Esophagus muscularis mucosa (tissue), 4 donors: Measurements from ENCODE around the gene TBPL1. TPM values are rescaled to one million over a fixed set of nuclear protein-coding genes. Genes with fewer than 3 reads are reported as not detected.

Experiments
- DNase-seq: peaks from one replicate; pipeline ENCODE4 v3.0.0-alpha.2; 2017; ENCODE audit errors: extremely low spot score
- H3K27ac ChIP-seq, 4 donors: fragments of 200-600 bp; sonication (generic); replicated peaks in 1 of 4; 1 replicate in 3 of 4; 2 replicates in 1 of 4; pipeline ENCODE4 v1.5.1; 2016 to 2019; ENCODE audit warnings: mild to moderate bottlenecking in 1 of 4
- H3K27me3 ChIP-seq, 4 donors: fragments of 200-600 bp; sonication (generic); one replicate each; pipeline versions ENCODE4 v1.5.1 to v1.6.0; 2016 to 2019
- H3K36me3 ChIP-seq, 4 donors: fragments of 200-600 bp; sonication (generic); one replicate each; pipeline ENCODE4 v1.5.1; 2016 to 2019
- H3K4me1 ChIP-seq, 4 donors: fragments of 200-600 bp; sonication (generic); one replicate each; pipeline ENCODE4 v1.5.1; 2016 to 2019
- H3K4me3 ChIP-seq, 4 donors: fragments of 200-600 bp; sonication (generic); 1 replicate in 2 of 4; 2 replicates in 2 of 4; pipeline ENCODE4 v1.5.1; 2016 to 2019; ENCODE audit warnings: mild to moderate bottlenecking in 4 of 4, moderate library complexity in 1 of 4
- H3K9me3 ChIP-seq, 4 donors: fragments of 200-600 bp; sonication (generic); 1 replicate in 3 of 4; 2 replicates in 1 of 4; pipeline ENCODE4 v1.5.1; 2016 to 2019
- CTCF ChIP-seq, 3 experiments: fragments of 200-600 bp in 2 of 3; fragments of 450-650 bp in 1 of 3; sonication (generic) in 2 of 3; IDR thresholded peaks; one replicate each; pipeline ENCODE4 v1.5.1; 2017 to 2019; ENCODE audit warnings: antibody characterized with exemption in 3 of 3, mild to moderate bottlenecking in 2 of 3, moderate library complexity in 1 of 3
- EP300 ChIP-seq: sonication (generic); formaldehyde crosslinking; IDR thresholded peaks from one replicate; pipeline ENCODE4 v1.6.1; 2017; ENCODE audit warnings: antibody characterized with exemption
- POLR2A ChIP-seq: fragments of 450-650 bp; IDR thresholded peaks from one replicate; pipeline ENCODE4 v1.6.1; 2017; ENCODE audit warnings: antibody characterized with exemption, moderate library complexity, mild to moderate bottlenecking, low read depth
- POLR2AphosphoS5 ChIP-seq, 2 donors: sonication (generic); formaldehyde crosslinking; IDR thresholded peaks; one replicate each; pipeline ENCODE4 v1.6.1; 2017; ENCODE audit warnings: antibody characterized with exemption in 2 of 2
- WGBS: methylation state at CpG from one replicate; pipeline ENCODE4 v1.1.5; 2018; 5-methylcytosine and 5-hydroxymethylcytosine counted together
- intact Hi-C: fragments of 100-400 bp; cut with DNase I; formaldehyde crosslinking; loops from one replicate; pipeline ENCODE4 v1.15.1; 2023
- total RNA-seq, 4 donors: library from RNA; depleted of rRNA; stranded (reverse); fragments of >200 nt; gene quantifications; one replicate each; pipeline versions ENCODE4 v1.1.0 to v1.2.1, GENCODE V29; 2016

Gene TBPL1
- total RNA-seq, 4 donors from 2014 or later, result 8.8 to 23.4 (median 17.8) TPM

DNA sequence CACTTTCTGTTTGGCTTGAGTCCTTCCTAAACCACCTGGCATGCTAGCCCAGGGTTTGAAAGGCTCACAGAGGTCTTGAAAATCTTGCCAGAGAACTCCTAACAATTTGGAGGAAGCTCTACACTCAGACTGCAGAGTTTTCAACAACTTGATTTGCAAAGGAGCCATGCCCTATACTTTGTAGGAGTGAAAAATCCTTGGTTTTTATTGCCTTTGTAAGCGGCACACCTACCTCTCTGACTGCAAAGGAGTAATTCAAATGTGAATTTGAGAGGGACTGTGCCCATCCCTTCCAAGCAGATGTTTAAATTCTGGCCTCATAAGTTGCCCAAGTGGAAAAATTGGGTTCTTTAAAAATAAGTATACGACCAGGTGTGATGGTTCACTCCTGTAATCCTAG, 58.0 kb downstream of the TBPL1 start:
- peak overlapping the region in 1 of 4 donors; percentile 10 for H3K27ac ChIP-seq
- no peak for TF ChIP-seq POLR2A
- no peak for TF ChIP-seq CTCF (IDR thresholded peaks at IDR 0.05)
- no peak for TF ChIP-seq EP300
- TF ChIP-seq POLR2AphosphoS5 (IDR thresholded peaks at IDR 0.05), result no peak
- H3K36me3 ChIP-seq, result peaks cover 0 to 6% (median 0%) of the 10 kb centered on the region in 4 donors
- H3K27me3 ChIP-seq, result no peaks in the 10 kb centered on the region
- H3K4me1 ChIP-seq, result peaks cover 0 to 36% (median 17%) of the 10 kb centered on the region in 4 donors
- WGBS, result 95% methylated on average over 2 of the region's 2 CpGs
- no peaks in the 10 kb centered on the region for H3K9me3 ChIP-seq
- intact Hi-C loops, result no loop called here
- no peak overlapping the region for H3K4me3 ChIP-seq
- DNase-seq, result no peak

DNA sequence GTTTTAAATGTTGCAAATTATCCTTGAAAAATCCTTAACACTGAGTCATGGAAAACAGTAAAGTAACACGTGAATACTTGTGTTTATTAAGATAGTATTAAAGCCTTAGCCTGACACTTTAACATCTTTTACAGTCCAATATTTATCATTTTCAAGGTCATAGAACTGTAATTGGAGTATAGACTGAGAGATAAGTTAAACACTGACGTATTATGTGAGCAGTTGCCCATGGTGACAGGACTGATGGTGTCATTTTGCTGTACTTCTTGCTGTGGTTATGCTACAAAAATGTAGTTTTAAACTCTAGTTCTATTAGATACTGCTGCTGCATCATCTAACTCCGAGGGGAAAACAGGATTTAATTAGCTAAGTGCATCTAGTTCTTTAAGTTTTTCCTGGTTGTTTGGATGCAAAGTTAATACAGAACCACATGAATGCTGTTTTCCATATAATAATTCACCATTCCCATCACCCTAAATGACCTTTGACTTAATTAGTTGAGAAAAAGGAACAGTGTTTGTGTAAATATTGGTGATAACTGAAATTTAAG, 61.6 kb downstream of the TBPL1 start:
- intact Hi-C loops, result no loop called here
- peak overlapping the region in 1 of 4 donors; percentile 12 for H3K27ac ChIP-seq
- DNase-seq, result no peak
- H3K9me3 ChIP-seq, result no peaks in the 10 kb centered on the region
- 57% methylated on average over 3 of the region's 3 CpGs for WGBS
- H3K27me3 ChIP-seq, result no peaks in the 10 kb centered on the region
- H3K4me1 ChIP-seq, result peaks cover 3 to 47% (median 19%) of the 10 kb centered on the region in 4 donors
- no peaks in the 10 kb centered on the region for H3K36me3 ChIP-seq
- TF ChIP-seq POLR2AphosphoS5 (IDR thresholded peaks at IDR 0.05) (no peak), EP300 (no peak), POLR2A (no peak), CTCF (IDR thresholded peaks at IDR 0.05) (no peak)
- H3K4me3 ChIP-seq, result no peak overlapping the region

DNA sequence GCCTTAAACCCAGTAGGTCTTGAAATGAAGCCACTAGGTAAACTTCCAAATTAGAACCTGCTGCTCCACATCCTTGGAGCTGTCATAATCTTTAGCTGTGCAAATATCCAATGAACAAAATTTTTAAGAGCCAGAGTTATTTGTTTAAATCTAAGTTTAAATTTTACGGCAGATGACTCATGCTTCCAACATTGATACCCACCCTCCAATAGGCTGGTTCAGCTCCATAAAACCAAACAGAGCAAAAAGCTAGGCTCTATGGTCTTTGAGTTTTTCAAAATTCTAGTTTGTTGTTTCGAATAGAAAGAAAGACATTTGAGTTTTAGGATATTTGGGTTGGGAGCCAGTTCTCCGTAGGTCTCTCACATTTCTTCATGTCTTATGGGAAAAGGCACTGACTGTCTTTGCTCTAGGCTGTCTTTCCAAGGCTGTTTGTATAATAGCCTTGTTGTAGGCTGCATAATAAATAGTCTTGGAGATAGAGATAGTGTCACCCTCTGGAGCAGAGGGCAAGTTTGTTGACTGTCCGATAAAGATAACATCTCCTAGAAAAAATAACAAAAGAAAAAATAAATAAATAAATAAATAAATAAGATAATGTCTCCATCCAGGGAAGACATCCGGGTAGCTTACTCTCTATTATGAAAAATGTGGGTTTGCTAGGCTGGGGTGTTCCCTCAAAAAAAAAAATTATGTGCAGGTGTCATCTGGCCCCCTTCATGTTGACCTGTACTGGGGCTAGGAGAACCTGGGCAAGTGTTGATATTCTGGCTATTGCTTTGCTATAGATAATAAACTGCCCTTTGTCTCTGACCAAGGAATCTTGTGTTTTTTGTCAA, 62.9 kb downstream of the TBPL1 start:
- TF ChIP-seq CTCF (IDR thresholded peaks at IDR 0.05) (no peak), POLR2A (no peak), EP300 (no peak), POLR2AphosphoS5 (IDR thresholded peaks at IDR 0.05) (no peak)
- Histone ChIP-seq H3K36me3 (no peaks in the 10 kb centered on the region), H3K4me1 (peaks cover 14 to 51% (median 31%) of the 10 kb centered on the region in 4 donors), H3K4me3 (no peak overlapping the region), H3K9me3 (no peaks in the 10 kb centered on the region), H3K27ac (peak overlapping the region in 1 of 4 donors; percentile 18), H3K27me3 (no peaks in the 10 kb centered on the region)
- intact Hi-C loops, result no loop called here
- DNase-seq, result no peak
- 78% methylated on average over 5 of the region's 5 CpGs for WGBS

DNA sequence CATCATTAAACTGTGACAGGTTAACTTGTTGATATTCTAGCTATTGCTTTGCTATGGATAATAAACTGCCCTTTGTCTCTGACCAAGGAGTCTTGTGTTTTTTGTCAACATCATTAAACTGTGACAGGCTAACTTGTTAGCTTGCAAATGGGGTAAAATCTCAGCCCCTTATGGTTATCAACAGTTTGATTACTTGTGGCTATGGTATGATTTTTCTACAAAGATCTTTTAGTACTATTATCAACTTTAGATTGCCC, 63.5 kb downstream of the TBPL1 start:
- H3K4me3 ChIP-seq, result no peak overlapping the region
- H3K9me3 ChIP-seq, result no peaks in the 10 kb centered on the region
- no peaks in the 10 kb centered on the region for H3K27me3 ChIP-seq
- DNase-seq, result no peak
- intact Hi-C loops, result no loop called here
- peaks cover 16 to 52% (median 37%) of the 10 kb centered on the region in 4 donors for H3K4me1 ChIP-seq
- peak overlapping the region in 1 of 4 donors; percentile 18 for H3K27ac ChIP-seq
- TF ChIP-seq POLR2AphosphoS5 (IDR thresholded peaks at IDR 0.05), result no peak
- no peak for TF ChIP-seq CTCF (IDR thresholded peaks at IDR 0.05)
- no peak for TF ChIP-seq EP300
- no peak for TF ChIP-seq POLR2A
- H3K36me3 ChIP-seq, result no peaks in the 10 kb centered on the region
